Mesenteric fat pad (tissue), 1 donor: ENCODE results near the gene CDC25B. TPM values are rescaled to one million over a fixed set of nuclear protein-coding genes. Genes with fewer than 3 reads are reported as not detected.

ENCODE experiments used
- DNase-seq: peaks from one replicate; pipeline ENCODE4 v3.0.0-alpha.2; 2020; ENCODE audit warnings: low spot score
- total RNA-seq: library from RNA; stranded (reverse); fragmentation: NEBNext Ultra II Directional; extraction: Animal tissue kit (Norgen Biotek cat#: 25700); gene quantifications from one replicate; pipeline ENCODE4 v1.2.1, GENCODE V29; 2021
- donor health status: DM: yes; HTN: yes; CAD: no.

CDC25B gene
- total RNA-seq, 1 donor from 2014 or later = 18.0 TPM

- DNase-seq = no peak
Observed at GRCh38 chr20:3802524-3803239, 6.6 kb downstream of the CDC25B start.

- no peak for DNase-seq
Observed at GRCh38 chr20:3803289-3803688, 7.2 kb downstream of the CDC25B start.

- DNase-seq = no peak
Observed at GRCh38 chr20:3803854-3804253, 7.7 kb downstream of the CDC25B start.

- DNase-seq = no peak
Observed at GRCh38 chr20:3804254-3804751, 8.2 kb downstream of the CDC25B start.

DNA sequence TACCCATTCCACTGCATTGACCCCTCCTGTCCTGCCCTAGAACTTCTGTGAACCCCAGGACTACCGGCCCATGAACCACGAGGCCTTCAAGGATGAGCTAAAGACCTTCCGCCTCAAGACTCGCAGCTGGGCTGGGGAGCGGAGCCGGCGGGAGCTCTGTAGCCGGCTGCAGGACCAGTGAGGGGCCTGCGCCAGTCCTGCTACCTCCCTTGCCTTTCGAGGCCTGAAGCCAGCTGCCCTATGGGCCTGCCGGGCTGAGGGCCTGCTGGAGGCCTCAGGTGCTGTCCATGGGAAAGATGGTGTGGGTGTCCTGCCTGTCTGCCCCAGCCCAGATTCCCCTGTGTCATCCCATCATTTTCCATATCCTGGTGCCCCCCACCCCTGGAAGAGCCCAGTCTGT is 8.7 kb downstream of the CDC25B start:
- DNase-seq = no peak

- DNase-seq = no peak
Observed at GRCh38 chr20:3808544-3808943, 12.4 kb downstream of the CDC25B start.

GRCh38 chr20:3811467-3812258 is 15.6 kb downstream of the CDC25B start:
- DNase-seq = peak; percentile 99

- no peak for DNase-seq
Observed at GRCh38 chr20:3812259-3812681, 16.2 kb downstream of the CDC25B start.

GRCh38 chr20:3812975-3813847 is 17.1 kb downstream of the CDC25B start:
- no peak for DNase-seq

DNA sequence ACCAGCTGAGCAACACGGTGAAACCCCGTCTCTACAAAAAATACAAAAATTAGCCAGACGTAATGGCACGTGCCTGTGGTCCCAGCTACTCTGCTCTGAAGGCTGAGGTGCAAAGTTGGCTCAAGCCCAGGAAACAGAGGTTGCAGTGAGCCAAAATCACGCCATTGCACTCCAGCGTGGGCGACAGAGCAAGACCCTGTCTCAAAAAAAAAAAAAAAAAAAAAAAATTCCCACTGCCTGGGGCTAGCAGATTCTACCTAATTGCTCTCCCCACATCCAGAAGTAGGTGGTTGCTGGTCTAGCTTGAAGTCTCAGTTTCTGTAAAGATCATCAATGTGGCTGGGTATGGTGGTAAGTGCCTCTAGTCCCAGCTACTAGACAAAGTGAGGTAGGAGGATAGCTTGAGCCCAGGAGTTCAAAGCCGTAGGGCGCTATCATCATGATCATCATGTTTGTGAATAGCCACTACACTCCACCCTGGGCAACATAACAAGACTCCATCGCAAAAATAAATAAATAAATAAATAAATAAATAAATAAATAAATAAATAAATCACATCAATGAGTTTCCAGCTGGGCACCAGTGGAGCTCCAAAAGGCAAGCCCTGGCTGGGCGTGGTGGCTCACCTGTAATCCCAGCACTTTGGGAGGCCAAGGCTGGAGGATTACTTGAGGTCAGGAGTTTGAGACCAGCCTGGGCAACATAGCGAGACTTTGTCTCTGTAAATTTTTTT is 17.9 kb downstream of the CDC25B start:
- DNase-seq = no peak

GRCh38 chr20:3814928-3815495 is 18.9 kb downstream of the CDC25B start:
- no peak for DNase-seq

GRCh38 chr20:3815703-3816315 is 19.7 kb downstream of the CDC25B start:
- DNase-seq = no peak

DNA sequence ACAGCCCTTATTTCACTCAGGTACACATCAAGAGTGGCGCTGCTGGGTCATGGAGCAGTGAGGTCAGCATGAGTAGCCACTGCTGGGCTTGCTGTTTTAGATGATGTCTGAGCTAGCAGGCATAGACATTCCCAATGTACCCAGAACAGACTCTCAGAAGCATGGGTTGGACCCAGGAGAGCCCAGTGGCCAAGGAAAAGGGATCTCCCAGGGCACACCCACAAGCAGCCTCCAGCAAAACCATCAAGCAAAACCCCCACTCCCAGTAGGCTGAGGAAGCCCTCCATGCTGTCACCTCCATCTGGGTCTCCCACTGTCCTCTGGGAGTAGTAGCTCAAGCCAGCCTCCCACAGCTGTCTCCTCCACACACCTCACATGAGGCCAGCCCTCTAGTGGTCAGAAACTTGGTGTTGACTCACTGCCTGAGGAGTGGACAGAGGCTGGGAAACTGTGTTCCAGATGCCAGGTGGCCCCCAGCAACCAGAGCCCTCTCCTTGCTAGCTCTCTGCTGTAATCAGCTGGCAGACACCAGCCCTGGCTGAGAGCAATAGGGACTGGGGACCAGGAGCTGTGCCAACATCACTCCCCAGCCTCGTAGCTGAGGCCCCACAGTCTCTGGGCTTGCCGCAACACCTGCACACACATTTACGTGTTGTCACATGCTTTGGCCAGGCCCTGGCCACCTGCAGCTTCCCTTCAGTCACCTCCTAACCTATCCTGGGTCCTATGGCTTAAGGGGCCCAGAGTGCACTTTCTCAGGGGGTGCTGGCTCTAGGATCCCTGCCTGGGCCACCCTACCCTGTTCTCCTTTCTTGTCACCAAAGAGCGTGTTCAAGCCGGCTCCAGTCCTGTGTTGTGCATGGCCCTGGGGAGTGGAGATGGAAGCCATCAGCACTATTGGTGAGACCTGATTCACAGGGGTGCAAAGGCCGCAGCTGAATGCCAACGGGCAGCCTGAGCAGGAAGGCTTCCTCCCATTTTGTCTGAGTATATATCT is 22.3 kb downstream of the CDC25B start:
- no peak for DNase-seq

DNA sequence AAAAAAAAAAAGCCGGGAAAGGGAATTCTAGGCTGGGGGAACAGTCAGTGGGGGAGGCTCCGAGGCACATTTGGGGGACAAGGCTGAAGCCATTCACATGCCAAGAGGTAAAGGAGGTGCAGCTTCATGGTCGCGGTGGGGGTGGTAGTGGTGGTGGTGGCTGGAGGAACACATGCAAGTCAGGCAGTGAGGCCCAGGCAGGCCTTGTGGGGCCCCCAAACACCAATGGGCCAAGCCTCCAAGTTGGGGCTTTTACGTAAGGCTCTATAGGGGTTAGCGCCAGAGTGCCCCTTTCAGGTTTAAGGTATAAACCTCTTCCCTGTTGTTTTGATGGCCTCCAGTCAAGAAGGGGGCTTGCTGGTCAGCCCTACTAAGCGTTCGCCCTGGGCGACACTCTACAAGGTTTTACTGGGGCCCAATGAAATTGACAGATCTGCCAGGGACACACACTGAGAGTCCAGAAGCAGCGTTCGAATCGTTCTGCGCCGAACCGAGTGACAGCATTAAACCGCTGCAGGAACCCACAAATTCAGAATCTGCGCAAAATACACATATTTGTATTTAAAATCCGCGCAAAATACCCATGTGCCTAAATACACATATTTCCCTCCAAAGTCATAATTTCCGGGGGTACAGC is 23.4 kb downstream of the CDC25B start:
- no peak for DNase-seq

DNA sequence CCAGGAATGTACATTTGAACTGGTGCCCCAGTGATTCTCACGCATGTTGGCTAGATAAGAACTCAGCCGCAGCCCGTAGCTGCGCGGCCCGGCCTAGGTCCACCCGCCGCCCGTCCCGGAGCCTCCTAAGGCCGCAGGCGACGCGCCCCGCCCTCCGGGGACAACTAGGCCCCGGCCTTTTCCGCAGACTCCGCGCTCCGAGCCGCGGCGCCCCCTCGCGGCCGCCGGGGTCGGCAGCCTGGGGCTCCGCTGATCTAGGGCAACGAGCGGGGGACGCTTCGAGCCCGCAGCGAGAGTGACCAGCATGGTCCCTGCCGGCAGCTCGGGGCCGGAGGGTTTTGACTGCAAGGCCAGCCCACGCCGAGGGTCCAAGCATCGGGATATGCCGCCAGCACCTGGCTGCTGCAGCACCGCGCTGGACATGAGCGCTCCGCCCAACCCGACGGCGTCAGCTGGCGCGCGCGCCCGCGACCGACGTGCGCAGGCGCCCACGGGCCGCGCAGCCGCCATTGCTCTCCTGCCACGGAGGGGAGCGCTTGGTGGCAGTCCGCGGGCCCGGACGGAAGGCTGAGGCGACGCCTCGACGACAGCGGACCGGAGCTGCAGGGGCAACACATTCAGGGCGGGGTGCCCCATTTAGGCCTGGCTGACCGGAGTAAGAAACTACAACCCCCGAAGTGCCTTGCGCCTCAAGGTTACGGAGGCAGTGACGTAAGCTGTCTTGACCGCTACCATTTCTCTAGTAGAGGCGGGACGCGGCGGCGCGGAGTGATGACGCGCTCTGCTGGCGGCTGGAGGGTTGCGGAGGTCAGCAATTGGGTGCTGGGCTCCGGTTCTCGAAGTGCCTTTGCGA is 24.2 kb downstream of the CDC25B start, which contains the start of gene AP5S1:
Gene AP5S1 (plus strand): TSS at position 500 of the 853 bp plus-strand sequence. CDS start 1,571 bp downstream, outside the sequence.
- DNase-seq = peak; percentile 99

- no peak for DNase-seq
Observed at GRCh38 chr20:3820901-3821727, 25.0 kb downstream of the CDC25B start.
